ENCODE data around the gene APLP2. TPM values are rescaled to one million over a fixed set of nuclear protein-coding genes. Genes with fewer than 3 reads are reported as not detected.
A peak's percentile ranks its signal among the peaks of the same experiment; 100 is the strongest.

The APLP2 gene
- total and polyA plus RNA-seq, 9 of the 15 experiments (the other 6 are each of a cell fraction or from before 2014, with no cell fraction given) = 17.4 to 164 (median 118) TPM

GRCh38 chr11:130181295-130182272, 111.9 kb downstream of the APLP2 start (continued):
- no peak for TF ChIP-seq REST (IDR thresholded peaks at IDR 0.05; ENCODE audit: borderline replicate concordance)
- TF ChIP-seq REST (CRISPR knock-in tag; IDR thresholded peaks at IDR 0.05; ENCODE audit: low read depth) = no peak
- TF ChIP-seq CEBPB (tag; IDR thresholded peaks at IDR 0.05) = peak; percentile 79
- TF ChIP-seq KDM1A (IDR thresholded peaks at IDR 0.05) = no peak
- no peak for TF ChIP-seq HNRNPH1 (optimal IDR thresholded peaks at IDR 0.05; ENCODE audit: low read depth, low read length)
- TF ChIP-seq ELF1 (tag; IDR thresholded peaks at IDR 0.05) = no peak
- no peak for TF ChIP-seq RCOR1 (IDR thresholded peaks at IDR 0.05; ENCODE audit: borderline replicate concordance in 1 of 2, low read depth in 2 of 2, low read length in 2 of 2)
